H9 (cell line): ENCODE results near the gene APOL2. TPM values are rescaled to one million over a fixed set of nuclear protein-coding genes. Genes with fewer than 3 reads are reported as not detected.

Source experiments
- DNase-seq: peaks from one replicate; pipeline ENCODE4 v3.0.0-alpha.2; 2017
- H2AFZ ChIP-seq: one replicate; pipeline ENCODE4 v1.6.1; 2013; ENCODE audit warnings: mild to moderate bottlenecking, low read length, control low read depth, moderate library complexity
- H2AK5ac ChIP-seq: 2 replicates; pipeline ENCODE4 v1.6.1; 2013; ENCODE audit warnings: low read length, control low read depth, mixed read lengths; ENCODE audit not compliant: insufficient read length
- H2BK120ac ChIP-seq: one replicate; pipeline ENCODE4 v1.6.1; 2013; ENCODE audit warnings: low read depth, mild to moderate bottlenecking, low read length, control low read depth, inconsistent platforms; ENCODE audit not compliant: poor library complexity, severe bottlenecking
- H2BK12ac ChIP-seq: 2 replicates; pipeline ENCODE4 v1.6.1; 2013; ENCODE audit warnings: low read length, control low read depth, mixed read lengths, low read depth; ENCODE audit not compliant: insufficient read length
- H2BK15ac ChIP-seq: 2 replicates; pipeline ENCODE4 v1.6.1; 2013; ENCODE audit warnings: low read depth, low read length, control low read depth
- H2BK20ac ChIP-seq: one replicate; pipeline ENCODE4 v1.6.1; 2013; ENCODE audit warnings: low read depth, mild to moderate bottlenecking, low read length, control low read depth, inconsistent platforms; ENCODE audit not compliant: poor library complexity, severe bottlenecking
- H2BK5ac ChIP-seq: 2 replicates; pipeline ENCODE4 v1.6.1; 2013; ENCODE audit warnings: low read length, control low read depth, mixed read lengths; ENCODE audit not compliant: insufficient read length
- H3K14ac ChIP-seq: 2 replicates; pipeline ENCODE4 v1.6.1; 2013; ENCODE audit warnings: low read length, control low read depth; ENCODE audit not compliant: insufficient read depth
- H3K18ac ChIP-seq: 2 replicates; pipeline ENCODE4 v1.6.1; 2013; ENCODE audit warnings: low read depth, mild to moderate bottlenecking, mixed read lengths, low read length, control low read depth; ENCODE audit not compliant: insufficient read length
- H3K23ac ChIP-seq: 2 replicates; pipeline ENCODE4 v1.6.1; 2013; ENCODE audit warnings: low read length, control low read depth, mixed read lengths, low read depth; ENCODE audit not compliant: insufficient read length
- H3K23me2 ChIP-seq: 2 replicates; pipeline ENCODE4 v1.6.1; 2013; ENCODE audit warnings: low read depth, mild to moderate bottlenecking, mixed read lengths, low read length, control low read depth; ENCODE audit not compliant: insufficient read length, poor library complexity, severe bottlenecking
- H3K27ac ChIP-seq: 2 replicates; pipeline ENCODE4 v1.5.1; 2013; ENCODE audit warnings: low read length, control low read depth, mixed read lengths, low read depth; ENCODE audit not compliant: insufficient read length
- H3K27me3 ChIP-seq: 2 replicates; pipeline ENCODE4 v1.6.1; 2013; ENCODE audit warnings: low read length, control low read depth, inconsistent platforms; ENCODE audit not compliant: insufficient read depth
- H3K4ac ChIP-seq: 2 replicates; pipeline ENCODE4 v1.6.1; 2013; ENCODE audit warnings: low read depth, mild to moderate bottlenecking, control low read depth, inconsistent platforms, low read length, moderate library complexity
- H3K4me1 ChIP-seq: 2 replicates; pipeline ENCODE4 v1.6.1; 2013; ENCODE audit warnings: low read length, control low read depth, inconsistent platforms; ENCODE audit not compliant: insufficient read depth
- H3K4me2 ChIP-seq: 2 replicates; pipeline ENCODE4 v1.6.1; 2013; ENCODE audit warnings: low read length, control low read depth, mixed read lengths; ENCODE audit not compliant: insufficient read length, insufficient read depth
- H3K56ac ChIP-seq: 2 replicates; pipeline ENCODE4 v1.6.1; 2013; ENCODE audit warnings: low read depth, mild to moderate bottlenecking, mixed read lengths, low read length, control low read depth; ENCODE audit not compliant: insufficient read length
- H3K79me1 ChIP-seq: 2 replicates; pipeline ENCODE4 v1.6.1; 2013; ENCODE audit warnings: low read depth, mild to moderate bottlenecking, moderate library complexity, low read length, control low read depth, inconsistent platforms; ENCODE audit not compliant: insufficient read depth, poor library complexity, severe bottlenecking
- H3K79me2 ChIP-seq: 2 replicates; pipeline ENCODE4 v1.6.1; 2013; ENCODE audit warnings: low read length, control low read depth, inconsistent platforms; ENCODE audit not compliant: insufficient read depth
- H3K9ac ChIP-seq: 2 replicates; pipeline ENCODE4 v1.6.1; 2013; ENCODE audit warnings: low read length, control low read depth, mixed read lengths; ENCODE audit not compliant: insufficient read length; ENCODE audit errors: extremely low read depth
- H3K9me3 ChIP-seq: one replicate; pipeline ENCODE4 v1.6.1; 2013; ENCODE audit warnings: low read depth, low read length, inconsistent platforms; ENCODE audit not compliant: control insufficient read depth
- H3T11ph ChIP-seq: one replicate; pipeline ENCODE4 v1.6.1; 2013; ENCODE audit warnings: mild to moderate bottlenecking, low read length, control low read depth, inconsistent platforms
- H4K20me1 ChIP-seq: one replicate; pipeline ENCODE4 v1.6.1; 2013; ENCODE audit not compliant: control insufficient read depth, insufficient read length, insufficient read depth
- H4K5ac ChIP-seq: 2 replicates; pipeline ENCODE4 v1.6.1; 2013; ENCODE audit warnings: low read depth, mild to moderate bottlenecking, mixed read lengths, low read length, control low read depth; ENCODE audit not compliant: insufficient read length
- H4K8ac ChIP-seq: replicated peaks from 2 replicates; pipeline ENCODE4 v1.6.1; 2013; ENCODE audit warnings: low read length, control low read depth, mixed read lengths, low read depth; ENCODE audit not compliant: insufficient read length
- H4K91ac ChIP-seq: 2 replicates; pipeline ENCODE4 v1.6.1; 2013; ENCODE audit warnings: low read depth, mild to moderate bottlenecking, moderate library complexity, mixed read lengths, low read length, control low read depth; ENCODE audit not compliant: insufficient read length
- H3K27ac Mint-ChIP-seq, 3 experiments: 2 replicates in 2 of 3; 3 replicates in 1 of 3; pipeline ENCODE4 v1.8.0; 2020 to 2021; ENCODE audit warnings: mixed read lengths in 3 of 3, mild to moderate bottlenecking in 1 of 3, moderate library complexity in 1 of 3
- H3K27me3 Mint-ChIP-seq: 2 replicates; pipeline ENCODE4 v1.8.0; 2021; ENCODE audit warnings: low read depth, mild to moderate bottlenecking, moderate library complexity, mixed read lengths
- H3K36me3 Mint-ChIP-seq, 3 experiments: 2 replicates in 2 of 3; 3 replicates in 1 of 3; pipeline ENCODE4 v1.8.0; 2020 to 2021; ENCODE audit warnings: low read depth in 3 of 3, mixed read lengths in 3 of 3; ENCODE audit not compliant: insufficient read depth in 1 of 3
- H3K4me1 Mint-ChIP-seq, 2 experiments: 2 replicates each; pipeline ENCODE4 v1.8.0; 2020; ENCODE audit warnings: mixed read lengths in 2 of 2
- H3K4me3 Mint-ChIP-seq, 2 experiments: 2 replicates in 1 of 2; 3 replicates in 1 of 2; pipeline ENCODE4 v1.8.0; 2020 to 2021; ENCODE audit warnings: mild to moderate bottlenecking in 2 of 2, mixed read lengths in 2 of 2, moderate library complexity in 1 of 2
- H3K9me3 Mint-ChIP-seq, 2 experiments: 2 replicates in 1 of 2; 3 replicates in 1 of 2; pipeline ENCODE4 v1.8.0; 2020; ENCODE audit warnings: mild to moderate bottlenecking in 2 of 2, mixed read lengths in 2 of 2, moderate library complexity in 1 of 2
- WGBS: extraction: QIAGEN DNeasy Blood & Tissue Kit; methylation state at CpG from one replicate; pipeline ENCODE4 v1.1.7; 2013; ENCODE audit warnings: missing lambda C conversion rate, low lambda C conversion rate, mixed read lengths; ENCODE audit not compliant: insufficient read length; ENCODE audit errors: extremely low coverage; 5-methylcytosine and 5-hydroxymethylcytosine counted together
- total RNA-seq: library from RNA; stranded (reverse); gene quantifications from 2 replicates; pipeline ENCODE4 v1.2.1, GENCODE V29; 2021
- TF ChIP-seq, protein P1 (sequence below): fragments of 200-600 bp; sonication (generic); conservative IDR thresholded peaks from 3 replicates; pipeline ENCODE4 v1.8.0; 2021; ENCODE audit warnings: antibody characterized with exemption, mild to moderate bottlenecking

Gene APOL2
- total RNA-seq, 1 experiment from 2014 or later = 15.6 TPM

- peaks cover 27 to 30% of the 10 kb centered on the region in 2 experiments for H3K4me1 Mint-ChIP-seq
- H2BK20ac ChIP-seq = no peak overlapping the region
- no peak overlapping the region for H2BK5ac ChIP-seq
- H3K27me3 ChIP-seq = no peaks in the 10 kb centered on the region
- H3T11ph ChIP-seq = no peak overlapping the region
- H3K27ac ChIP-seq = no peak overlapping the region
- H4K20me1 ChIP-seq = no peaks in the 10 kb centered on the region
- H3K9me3 ChIP-seq = no peaks in the 10 kb centered on the region
- H3K4me3 Mint-ChIP-seq = no peak overlapping the region
- no peak overlapping the region for H3K9ac ChIP-seq
- H4K5ac ChIP-seq = no peak overlapping the region
- no peak overlapping the region for H3K23ac ChIP-seq
- H4K8ac ChIP-seq = no peak overlapping the region
- H3K4me1 ChIP-seq = no peaks in the 10 kb centered on the region
- no peak overlapping the region for H3K4ac ChIP-seq
- H3K4me2 ChIP-seq = no peak overlapping the region
- WGBS = no CpG with 5 or more reads among the region's 2 CpGs
- no peak overlapping the region for H2BK12ac ChIP-seq
- H3K27ac Mint-ChIP-seq = no peak overlapping the region
- no peak overlapping the region for H2BK15ac ChIP-seq
- H2BK120ac ChIP-seq = no peak overlapping the region
- no peaks in the 10 kb centered on the region; a peak in 1 of 5 replicates for H3K9me3 Mint-ChIP-seq
- no peaks in the 10 kb centered on the region for H3K79me1 ChIP-seq
- DNase-seq = peak; percentile 3
- no peak overlapping the region for H3K18ac ChIP-seq
- H4K91ac ChIP-seq = no peak overlapping the region
- TF ChIP-seq, protein P1, sequence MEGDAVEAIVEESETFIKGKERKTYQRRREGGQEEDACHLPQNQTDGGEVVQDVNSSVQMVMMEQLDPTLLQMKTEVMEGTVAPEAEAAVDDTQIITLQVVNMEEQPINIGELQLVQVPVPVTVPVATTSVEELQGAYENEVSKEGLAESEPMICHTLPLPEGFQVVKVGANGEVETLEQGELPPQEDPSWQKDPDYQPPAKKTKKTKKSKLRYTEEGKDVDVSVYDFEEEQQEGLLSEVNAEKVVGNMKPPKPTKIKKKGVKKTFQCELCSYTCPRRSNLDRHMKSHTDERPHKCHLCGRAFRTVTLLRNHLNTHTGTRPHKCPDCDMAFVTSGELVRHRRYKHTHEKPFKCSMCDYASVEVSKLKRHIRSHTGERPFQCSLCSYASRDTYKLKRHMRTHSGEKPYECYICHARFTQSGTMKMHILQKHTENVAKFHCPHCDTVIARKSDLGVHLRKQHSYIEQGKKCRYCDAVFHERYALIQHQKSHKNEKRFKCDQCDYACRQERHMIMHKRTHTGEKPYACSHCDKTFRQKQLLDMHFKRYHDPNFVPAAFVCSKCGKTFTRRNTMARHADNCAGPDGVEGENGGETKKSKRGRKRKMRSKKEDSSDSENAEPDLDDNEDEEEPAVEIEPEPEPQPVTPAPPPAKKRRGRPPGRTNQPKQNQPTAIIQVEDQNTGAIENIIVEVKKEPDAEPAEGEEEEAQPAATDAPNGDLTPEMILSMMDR = no peak
- peaks cover 10 to 48% (median 29%) of the 10 kb centered on the region in 3 experiments for H3K36me3 Mint-ChIP-seq
- no peaks in the 10 kb centered on the region; the same call in 1 of the 2 replicates for H3K79me2 ChIP-seq
- H3K27me3 Mint-ChIP-seq = no peaks in the 10 kb centered on the region
- H3K23me2 ChIP-seq = peaks cover 7% of the 10 kb centered on the region
- no peak overlapping the region for H2AFZ ChIP-seq
- no peak overlapping the region for H2AK5ac ChIP-seq
- H3K56ac ChIP-seq = no peak overlapping the region
- H3K14ac ChIP-seq = no peak overlapping the region
Measured at GRCh38 chr22:36234213-36234612, 5.1 kb downstream of the APOL2 start.
